Measurements from ENCODE around the gene TOGARAM2. TPM values are rescaled to one million over a fixed set of nuclear protein-coding genes. Genes with fewer than 3 reads are reported as not detected.

Gene TOGARAM2
- total and polyA plus RNA-seq, 2 of the 13 experiments (the other 11 are each of a cell fraction or from before 2014, with no cell fraction given) = under 0.01 to 0.05 TPM

GRCh38 chr2:28949617-28950305 lies 31.3 kb upstream of the TOGARAM2 start (continued):
- TF ChIP-seq, protein P1, sequence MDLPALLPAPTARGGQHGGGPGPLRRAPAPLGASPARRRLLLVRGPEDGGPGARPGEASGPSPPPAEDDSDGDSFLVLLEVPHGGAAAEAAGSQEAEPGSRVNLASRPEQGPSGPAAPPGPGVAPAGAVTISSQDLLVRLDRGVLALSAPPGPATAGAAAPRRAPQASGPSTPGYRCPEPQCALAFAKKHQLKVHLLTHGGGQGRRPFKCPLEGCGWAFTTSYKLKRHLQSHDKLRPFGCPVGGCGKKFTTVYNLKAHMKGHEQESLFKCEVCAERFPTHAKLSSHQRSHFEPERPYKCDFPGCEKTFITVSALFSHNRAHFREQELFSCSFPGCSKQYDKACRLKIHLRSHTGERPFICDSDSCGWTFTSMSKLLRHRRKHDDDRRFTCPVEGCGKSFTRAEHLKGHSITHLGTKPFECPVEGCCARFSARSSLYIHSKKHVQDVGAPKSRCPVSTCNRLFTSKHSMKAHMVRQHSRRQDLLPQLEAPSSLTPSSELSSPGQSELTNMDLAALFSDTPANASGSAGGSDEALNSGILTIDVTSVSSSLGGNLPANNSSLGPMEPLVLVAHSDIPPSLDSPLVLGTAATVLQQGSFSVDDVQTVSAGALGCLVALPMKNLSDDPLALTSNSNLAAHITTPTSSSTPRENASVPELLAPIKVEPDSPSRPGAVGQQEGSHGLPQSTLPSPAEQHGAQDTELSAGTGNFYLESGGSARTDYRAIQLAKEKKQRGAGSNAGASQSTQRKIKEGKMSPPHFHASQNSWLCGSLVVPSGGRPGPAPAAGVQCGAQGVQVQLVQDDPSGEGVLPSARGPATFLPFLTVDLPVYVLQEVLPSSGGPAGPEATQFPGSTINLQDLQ (CRISPR knock-in tag; IDR thresholded peaks at IDR 0.05) = no peak
- TF ChIP-seq, protein P2, sequence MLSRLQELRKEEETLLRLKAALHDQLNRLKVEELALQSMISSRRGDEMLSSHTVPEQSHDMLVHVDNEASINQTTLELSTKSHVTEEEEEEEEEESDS (CRISPR knock-in tag; IDR thresholded peaks at IDR 0.05; ENCODE audit: borderline replicate concordance) = no peak
- TF ChIP-seq SPEN (CRISPR knock-in tag; IDR thresholded peaks at IDR 0.05; ENCODE audit: low read depth) = no peak
- no peak for TF ChIP-seq SSRP1 (CRISPR knock-in tag; IDR thresholded peaks at IDR 0.05)
- TF ChIP-seq ZNF674 (CRISPR knock-in tag; IDR thresholded peaks at IDR 0.05; ENCODE audit: low read depth) = no peak
- TF ChIP-seq CENPBD1 (CRISPR knock-in tag; IDR thresholded peaks at IDR 0.05; ENCODE audit: borderline replicate concordance, low read depth) = no peak

- ATAC-seq (peak; percentile 19), FAIRE-seq (no peak), DNase-seq (ENCODE audit: low spot score) (no peak)
- no peak overlapping the region for H2AFZ ChIP-seq (ENCODE audit: low read length)
- H3K4me1 ChIP-seq (ENCODE audit: insufficient read depth, low read length) = peaks cover 32% of the 10 kb centered on the region
- no peak overlapping the region for H3K27ac ChIP-seq (ENCODE audit: extremely low read length, insufficient read depth, low read length)
- H3K36me3 ChIP-seq (replicated peaks in 1 of 2; ENCODE audit: control insufficient read depth in 1 of 2, insufficient read depth in 2 of 2, low read length in 2 of 2) = peaks cover 6 to 22% of the 10 kb centered on the region in 2 experiments
- no TSS peak for BruUV-seq (replicated peaks)
- in situ Hi-C loops (cut with HindIII; ENCODE audit: extremely low pct_ligation_motif_present, low pct_unique_long_range_greater_than_20kb) (loop anchor here (25.0 kb wide), 1 partner anchor 1111 kb away; no protein-coding TSS in a partner anchor), intact Hi-C loops (cut with micrococcal nuclease; ENCODE audit: unreplicated experiment) (loop anchor here (10.0 kb wide), 1 partner anchor 894 kb away; no protein-coding TSS in a partner anchor)
- POLR2A ChIA-PET = interaction anchor here (0.8 to 1.5 kb wide), 4 partner anchors 7 to 81 kb away, joined by 3 to 6 read pairs (median 4); partner anchors contain the start of gene TRMT61B
- no peak overlapping the region for H3K9ac ChIP-seq (ENCODE audit: insufficient read depth, low read depth, low read length)
- H4K20me1 ChIP-seq (ENCODE audit: insufficient read depth, low read length) = peaks cover 3% of the 10 kb centered on the region; the same call in 1 of the 2 replicates
- CTCF ChIA-PET (ENCODE audit: low intra/inter-chr PET ratio, low total read pairs) = no interaction called here
- no peak for TF ChIP-seq ZBTB3 (CRISPR knock-in tag; IDR thresholded peaks at IDR 0.05; ENCODE audit: borderline replicate concordance, low read depth)
- 0 out of 4 replicates have a peak, but pooled peaks of 1 of the 2 experiments have one; percentile 3 for TF ChIP-seq POLR2A (IDR thresholded peaks at IDR 0.05; ENCODE audit: insufficient read depth in 1 of 2, low read depth in 2 of 2, low read length in 2 of 2)
- TF ChIP-seq ZNF296 (CRISPR knock-in tag; conservative IDR thresholded peaks at IDR 0.05) = no peak
- no peak for TF ChIP-seq MEIS1 (CRISPR knock-in tag; IDR thresholded peaks at IDR 0.05; ENCODE audit: borderline replicate concordance)
- TF ChIP-seq CBFB (CRISPR knock-in tag; IDR thresholded peaks at IDR 0.05) = no peak
- TF ChIP-seq, protein P3, sequence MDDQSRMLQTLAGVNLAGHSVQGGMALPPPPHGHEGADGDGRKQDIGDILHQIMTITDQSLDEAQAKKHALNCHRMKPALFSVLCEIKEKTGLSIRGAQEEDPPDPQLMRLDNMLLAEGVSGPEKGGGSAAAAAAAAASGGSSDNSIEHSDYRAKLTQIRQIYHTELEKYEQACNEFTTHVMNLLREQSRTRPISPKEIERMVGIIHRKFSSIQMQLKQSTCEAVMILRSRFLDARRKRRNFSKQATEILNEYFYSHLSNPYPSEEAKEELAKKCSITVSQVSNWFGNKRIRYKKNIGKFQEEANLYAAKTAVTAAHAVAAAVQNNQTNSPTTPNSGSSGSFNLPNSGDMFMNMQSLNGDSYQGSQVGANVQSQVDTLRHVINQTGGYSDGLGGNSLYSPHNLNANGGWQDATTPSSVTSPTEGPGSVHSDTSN (CRISPR knock-in tag; IDR thresholded peaks at IDR 0.05; ENCODE audit: borderline replicate concordance) = no peak
- TF ChIP-seq ZFYVE20 (CRISPR knock-in tag; IDR thresholded peaks at IDR 0.05; ENCODE audit: borderline replicate concordance, low read depth) = no peak
- TF ChIP-seq SRSF4 (IDR thresholded peaks at IDR 0.05; ENCODE audit: low read depth, low read length, poor library complexity, severe bottlenecking) = no peak
- no peaks in the 10 kb centered on the region for H3K79me2 ChIP-seq (ENCODE audit: insufficient read depth, low read length)
- 84% methylated on average over 12 of the region's 12 CpGs for WGBS (ENCODE audit: low lambda C conversion rate)
- no peak overlapping the region for H3K4me3 ChIP-seq (replicated peaks in 1 of 3; ENCODE audit: insufficient read depth in 1 of 3, low read depth in 2 of 3, low read length in 3 of 3)
- peaks cover 6% of the 10 kb centered on the region; the same call in 1 of the 2 replicates for H3K9me3 ChIP-seq (ENCODE audit: low read length)
- no peaks in the 10 kb centered on the region for H3K27me3 ChIP-seq (ENCODE audit: control insufficient read depth in 1 of 2, insufficient read depth in 2 of 2, low read length in 2 of 2)
- H3K4me2 ChIP-seq (ENCODE audit: low read depth, low read length) = peak overlapping the region; percentile 69
Observed at GRCh38 chr2:28950941-28951630, 30.0 kb upstream of the TOGARAM2 start.

Data from HepG2 (cell line).